Ishikawa (cell line): ENCODE results near the gene ADGRG1.

Source experiments
- CEBPB ChIP-seq: IDR thresholded peaks from 2 replicates; pipeline ENCODE4 v1.6.1; 2012
- CREB1 ChIP-seq: IDR thresholded peaks from 2 replicates; pipeline ENCODE4 v1.6.1; 2012; ENCODE audit warnings: low read depth
- EGR1 ChIP-seq: IDR thresholded peaks from 2 replicates; pipeline ENCODE4 v1.6.1; 2012
- EP300 ChIP-seq: IDR thresholded peaks from 2 replicates; pipeline ENCODE4 v1.6.1; 2012; ENCODE audit warnings: borderline replicate concordance
- FOXM1 ChIP-seq: IDR thresholded peaks from 2 replicates; pipeline ENCODE4 v1.6.1; 2012; ENCODE audit warnings: low read depth, borderline replicate concordance
- MAX ChIP-seq: IDR thresholded peaks from 2 replicates; pipeline ENCODE4 v1.6.1; 2012
- NFIC ChIP-seq: IDR thresholded peaks from 2 replicates; pipeline ENCODE4 v1.6.1; 2012
- RAD21 ChIP-seq: IDR thresholded peaks from 2 replicates; pipeline ENCODE4 v1.6.1; 2012; ENCODE audit warnings: low read depth
- REST ChIP-seq: IDR thresholded peaks from 2 replicates; pipeline ENCODE4 v1.6.1; 2012; ENCODE audit warnings: low read depth, mild to moderate bottlenecking
- TAF1 ChIP-seq: IDR thresholded peaks from 2 replicates; pipeline ENCODE4 v1.6.1; 2012; ENCODE audit warnings: low read depth, mild to moderate bottlenecking
- TCF12 ChIP-seq: IDR thresholded peaks from 2 replicates; pipeline ENCODE4 v1.6.1; 2012; ENCODE audit warnings: low read depth
- TEAD4 ChIP-seq: IDR thresholded peaks from 2 replicates; pipeline ENCODE4 v1.6.1; 2012
- USF1 ChIP-seq: IDR thresholded peaks from 2 replicates; pipeline ENCODE4 v1.6.1; 2012
- YY1 ChIP-seq: IDR thresholded peaks from 2 replicates; pipeline ENCODE4 v1.6.1; 2012; ENCODE audit warnings: low read depth
- ZBTB7A ChIP-seq: IDR thresholded peaks from 2 replicates; pipeline ENCODE4 v1.6.1; 2012; ENCODE audit warnings: low read depth

The ADGRG1 gene

GRCh38 chr16:57668630-57669475, 40.4 kb downstream of the ADGRG1 start:
- TF ChIP-seq YY1 (no peak), MAX (no peak), FOXM1 (no peak), REST (no peak), TAF1 (no peak), TCF12 (no peak), NFIC (no peak), TEAD4 (no peak), RAD21 (no peak), EP300 (no peak), ZBTB7A (no peak), USF1 (no peak), CREB1 (no peak), CEBPB (no peak), EGR1 (no peak)

- no peak for TF ChIP-seq RAD21
- TF ChIP-seq MAX: no peak
- no peak for TF ChIP-seq TEAD4
- TF ChIP-seq YY1: no peak
- no peak for TF ChIP-seq TAF1
- no peak for TF ChIP-seq FOXM1
- TF ChIP-seq USF1: no peak
- TF ChIP-seq NFIC: no peak
- no peak for TF ChIP-seq ZBTB7A
- no peak for TF ChIP-seq EP300
- no peak for TF ChIP-seq TCF12
- TF ChIP-seq CREB1: no peak
- TF ChIP-seq REST: no peak
These were observed 41.2 kb downstream of the ADGRG1 start for GRCh38 chr16:57669476-57670162.

- TF ChIP-seq EP300: no peak
- TF ChIP-seq RAD21: no peak
- TF ChIP-seq TCF12: no peak
- no peak for TF ChIP-seq MAX
- no peak for TF ChIP-seq USF1
- TF ChIP-seq NFIC: no peak
These were observed 41.8 kb downstream of the ADGRG1 start for GRCh38 chr16:57670196-57670595.

DNA sequence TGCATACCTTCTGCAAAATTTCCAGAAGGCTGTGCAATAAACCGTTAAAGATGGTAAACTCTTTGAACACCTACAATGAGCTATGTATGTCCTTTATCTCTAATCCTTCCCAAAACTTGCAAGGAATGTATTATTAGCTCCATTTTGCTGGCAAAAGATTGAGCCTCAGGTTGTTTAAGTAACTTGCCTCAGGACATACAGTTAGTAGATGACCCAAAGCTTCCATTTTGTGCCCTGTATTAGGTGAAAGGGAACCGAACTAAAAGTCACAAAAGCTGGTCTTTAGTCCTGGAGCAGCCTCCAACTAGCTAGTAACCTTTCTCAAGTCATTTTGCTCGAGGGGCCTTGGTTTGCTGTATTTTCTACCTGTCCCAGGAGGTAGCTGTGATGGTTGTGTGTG, 44.0 kb downstream of the ADGRG1 start:
- TF ChIP-seq TAF1: no peak
- no peak for TF ChIP-seq FOXM1
- TF ChIP-seq NFIC: no peak
- TF ChIP-seq EGR1: no peak
- TF ChIP-seq RAD21: no peak
- TF ChIP-seq CEBPB: no peak
- no peak for TF ChIP-seq EP300
- TF ChIP-seq ZBTB7A: no peak
- no peak for TF ChIP-seq YY1
- no peak for TF ChIP-seq REST
- TF ChIP-seq USF1: no peak
- no peak for TF ChIP-seq MAX
